ENCODE data around the gene TNP1.

- no peak for TF ChIP-seq ZNF311 (tag by site-specific recombination; IDR thresholded peaks at IDR 0.05; ENCODE audit: borderline replicate concordance)
- TF ChIP-seq, protein P1, sequence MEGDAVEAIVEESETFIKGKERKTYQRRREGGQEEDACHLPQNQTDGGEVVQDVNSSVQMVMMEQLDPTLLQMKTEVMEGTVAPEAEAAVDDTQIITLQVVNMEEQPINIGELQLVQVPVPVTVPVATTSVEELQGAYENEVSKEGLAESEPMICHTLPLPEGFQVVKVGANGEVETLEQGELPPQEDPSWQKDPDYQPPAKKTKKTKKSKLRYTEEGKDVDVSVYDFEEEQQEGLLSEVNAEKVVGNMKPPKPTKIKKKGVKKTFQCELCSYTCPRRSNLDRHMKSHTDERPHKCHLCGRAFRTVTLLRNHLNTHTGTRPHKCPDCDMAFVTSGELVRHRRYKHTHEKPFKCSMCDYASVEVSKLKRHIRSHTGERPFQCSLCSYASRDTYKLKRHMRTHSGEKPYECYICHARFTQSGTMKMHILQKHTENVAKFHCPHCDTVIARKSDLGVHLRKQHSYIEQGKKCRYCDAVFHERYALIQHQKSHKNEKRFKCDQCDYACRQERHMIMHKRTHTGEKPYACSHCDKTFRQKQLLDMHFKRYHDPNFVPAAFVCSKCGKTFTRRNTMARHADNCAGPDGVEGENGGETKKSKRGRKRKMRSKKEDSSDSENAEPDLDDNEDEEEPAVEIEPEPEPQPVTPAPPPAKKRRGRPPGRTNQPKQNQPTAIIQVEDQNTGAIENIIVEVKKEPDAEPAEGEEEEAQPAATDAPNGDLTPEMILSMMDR (tag by site-specific recombination; IDR thresholded peaks at IDR 0.05): no peak
Measured at GRCh38 chr2:216850665-216851322, 9.1 kb downstream of the TNP1 start.

All from HEK293 (cell line).